DOHH2 (cell line): ENCODE data around the gene CAPN12.

Experiments
- H3F3A ChIP-seq: fragments of 200-600 bp; sonication (generic), shearing (Covaris generic); 2 replicates; pipeline ENCODE4 v1.6.0; 2016; ENCODE audit warnings: antibody characterized with exemption, mild to moderate bottlenecking; ENCODE audit not compliant: control insufficient read depth, insufficient read depth
- H3K27ac ChIP-seq: fragments of 200-600 bp; sonication (generic); 2 replicates; pipeline ENCODE4 v1.5.1; 2014; ENCODE audit warnings: low read depth, mild to moderate bottlenecking, low read length, moderate library complexity
- H3K27me3 ChIP-seq: fragments of 200-600 bp; sonication (generic); 2 replicates; pipeline ENCODE4 v1.6.1; 2014; ENCODE audit warnings: mild to moderate bottlenecking, low read length, mixed read lengths; ENCODE audit not compliant: control insufficient read depth
- H3K36me3 ChIP-seq: fragments of 200-600 bp; sonication (generic); 2 replicates; pipeline ENCODE4 v1.6.1; 2014; ENCODE audit warnings: mild to moderate bottlenecking, low read length, moderate library complexity, mixed read lengths; ENCODE audit not compliant: control insufficient read depth
- H3K4me1 ChIP-seq: fragments of 200-600 bp; sonication (generic); 2 replicates; pipeline ENCODE4 v1.6.1; 2014; ENCODE audit warnings: mild to moderate bottlenecking, low read length, mixed read lengths; ENCODE audit not compliant: control insufficient read depth
- H3K4me2 ChIP-seq: fragments of 200-600 bp; sonication (generic); 2 replicates; pipeline ENCODE4 v1.6.0; 2014; ENCODE audit warnings: mild to moderate bottlenecking, low read length, moderate library complexity
- H3K4me3 ChIP-seq: fragments of 200-600 bp; sonication (generic); 2 replicates; pipeline ENCODE4 v1.5.1; 2014; ENCODE audit warnings: mild to moderate bottlenecking, low read length, mixed read lengths
- H3K79me2 ChIP-seq: fragments of 200-600 bp; sonication (generic); 2 replicates; pipeline ENCODE4 v1.6.1; 2014; ENCODE audit warnings: mild to moderate bottlenecking, low read length, mixed read lengths; ENCODE audit not compliant: control insufficient read depth
- H3K9me2 ChIP-seq: fragments of 200-600 bp; sonication (generic); replicated peaks from 2 replicates; pipeline ENCODE4 v1.6.1; 2014; ENCODE audit warnings: mild to moderate bottlenecking, low read length, mixed read lengths; ENCODE audit not compliant: control insufficient read depth
- H3K9me3 ChIP-seq: fragments of 200-600 bp; sonication (generic); 2 replicates; pipeline ENCODE4 v1.6.1; 2014; ENCODE audit warnings: antibody characterized with exemption, low read length, mixed read lengths; ENCODE audit not compliant: control insufficient read depth, insufficient read depth
- H4K20me1 ChIP-seq: fragments of 200-600 bp; sonication (generic); 2 replicates; pipeline ENCODE4 v1.6.0; 2014; ENCODE audit warnings: low read depth, mild to moderate bottlenecking, antibody characterized with exemption, low read length, moderate library complexity; ENCODE audit not compliant: control insufficient read depth, insufficient read depth
- CTCF ChIP-seq: fragments of 200-600 bp; sonication (generic); IDR thresholded peaks from one replicate; pipeline ENCODE4 v1.5.1; 2014; ENCODE audit warnings: antibody characterized with exemption, mild to moderate bottlenecking, low read depth, low read length; ENCODE audit not compliant: poor library complexity, severe bottlenecking
- EZH2phosphoT487 ChIP-seq: fragments of 200-600 bp; sonication (generic); IDR thresholded peaks from 2 replicates; pipeline ENCODE4 v1.6.1; 2017; ENCODE audit warnings: borderline replicate concordance, mild to moderate bottlenecking, antibody characterized with exemption, low read length, moderate library complexity, mixed read lengths

Gene CAPN12

GRCh38 chr19:38684078-38684861 is 60.0 kb downstream of the CAPN12 start:
- Histone ChIP-seq H3K9me3 (no peaks in the 10 kb centered on the region), H3K27me3 (no peaks in the 10 kb centered on the region), H3K4me3 (no peak overlapping the region), H3K79me2 (peaks cover 97% of the 10 kb centered on the region), H3F3A (no peaks in the 10 kb centered on the region), H3K36me3 (peaks cover 5% of the 10 kb centered on the region; the same call in 1 of the 2 replicates), H3K9me2 (no peaks in the 10 kb centered on the region), H3K4me2 (no peak overlapping the region), H3K27ac (no peak overlapping the region), H4K20me1 (peaks cover 12% of the 10 kb centered on the region; the same call in 1 of the 2 replicates), H3K4me1 (peaks cover 14% of the 10 kb centered on the region)
- TF ChIP-seq CTCF (no peak), EZH2phosphoT487 (no peak)

GRCh38 chr19:38683393-38684077 is 60.7 kb downstream of the CAPN12 start:
- Histone ChIP-seq H4K20me1 (peaks cover 15% of the 10 kb centered on the region), H3K4me2 (no peak overlapping the region), H3K9me3 (no peaks in the 10 kb centered on the region), H3K9me2 (no peaks in the 10 kb centered on the region), H3K36me3 (peaks cover 8% of the 10 kb centered on the region; the same call in 1 of the 2 replicates), H3F3A (no peaks in the 10 kb centered on the region), H3K4me1 (peaks cover 15% of the 10 kb centered on the region), H3K27ac (no peak overlapping the region), H3K27me3 (no peaks in the 10 kb centered on the region), H3K79me2 (peaks cover 97% of the 10 kb centered on the region), H3K4me3 (no peak overlapping the region)
- TF ChIP-seq EZH2phosphoT487 (no peak), CTCF (no peak)

- no peaks in the 10 kb centered on the region for H3K9me3 ChIP-seq
- no peaks in the 10 kb centered on the region for H3K27me3 ChIP-seq
- H3K9me2 ChIP-seq = no peaks in the 10 kb centered on the region
- peaks cover 10% of the 10 kb centered on the region; the same call in 1 of the 2 replicates for H3K36me3 ChIP-seq
- peaks cover 19% of the 10 kb centered on the region for H4K20me1 ChIP-seq
- TF ChIP-seq CTCF (no peak), EZH2phosphoT487 (no peak)
- H3K4me3 ChIP-seq = no peak overlapping the region
- no peak overlapping the region for H3K27ac ChIP-seq
- H3K4me2 ChIP-seq = no peak overlapping the region
- H3F3A ChIP-seq = no peaks in the 10 kb centered on the region
- H3K4me1 ChIP-seq = peaks cover 22% of the 10 kb centered on the region
- H3K79me2 ChIP-seq = peaks cover 97% of the 10 kb centered on the region
These were observed 61.3 kb downstream of the CAPN12 start for GRCh38 chr19:38682872-38683392.
